GM12875 (cell line): Measurements from ENCODE around the gene CENPP.

Source experiments
- H3K4me3 ChIP-seq: one replicate; pipeline ENCODE4 v1.5.1; 2011; ENCODE audit warnings: low read depth, low read length, control low read depth
- CTCF ChIP-seq: IDR thresholded peaks from 2 replicates; pipeline ENCODE4 v1.5.1; 2011; ENCODE audit warnings: low read depth, mild to moderate bottlenecking, control low read depth, inconsistent platforms, low read length, moderate library complexity, borderline replicate concordance; ENCODE audit not compliant: insufficient read depth

Gene CENPP

GRCh38 chr9:92668746-92669526 is 343.2 kb downstream of the CENPP start:
- TF ChIP-seq CTCF = no peak
- H3K4me3 ChIP-seq = peak overlapping the region; percentile 73

- peak overlapping the region; percentile 73 for H3K4me3 ChIP-seq
These were observed 343.8 kb downstream of the CENPP start for GRCh38 chr9:92669527-92669889.

More at GRCh38 chr9:92669527-92669889, 343.8 kb downstream of the CENPP start:
- TF ChIP-seq CTCF = no peak
